GM10266 (cell line): Measurements from ENCODE around the gene CEP57L1.

Experiments
- DNase-seq: peaks from one replicate; pipeline ENCODE4 v3.0.0; 2012; ENCODE audit errors: extremely low spot score
- CTCF ChIP-seq: IDR thresholded peaks from 2 replicates; pipeline ENCODE4 v1.5.1; 2012; ENCODE audit warnings: mild to moderate bottlenecking, low read depth; ENCODE audit not compliant: control insufficient read depth, insufficient read depth; ENCODE audit errors: missing control alignments

The CEP57L1 gene

DNA sequence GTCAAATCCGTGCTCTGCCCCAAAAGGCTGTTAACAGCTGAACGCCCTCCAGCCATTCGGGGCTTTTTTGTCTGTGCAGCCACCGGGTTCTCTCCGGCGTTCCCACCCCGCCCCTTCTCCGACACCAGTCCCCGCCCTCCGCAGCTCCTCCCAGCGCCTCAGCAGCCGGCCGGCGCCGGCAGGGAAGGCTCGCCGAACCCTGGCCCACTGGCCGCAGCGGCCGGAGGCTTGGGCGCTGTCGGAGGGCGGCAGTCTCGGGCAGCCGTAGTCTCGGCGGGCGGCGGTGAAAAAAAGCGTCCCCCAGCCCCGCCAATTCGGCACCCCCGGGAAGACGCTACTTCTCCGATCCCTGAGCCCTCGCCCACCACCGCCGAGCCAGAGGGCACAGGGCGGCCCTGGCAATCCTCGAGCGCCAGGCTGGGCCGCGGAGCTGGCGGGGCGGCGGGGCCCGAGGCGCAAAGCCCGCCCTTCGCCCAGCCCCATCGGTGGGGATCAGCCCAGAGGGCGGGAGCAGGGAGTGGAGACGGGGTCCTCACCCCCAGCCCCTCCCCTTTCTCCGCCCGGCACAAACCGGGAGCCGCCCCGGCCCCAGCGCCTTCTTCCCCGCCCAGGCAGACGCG is 781 bp upstream of the CEP57L1 start, which contains the start of gene SESN1:
Gene SESN1, minus strand, starts transcription at position 431 of the 620 bp plus-strand sequence. CDS start 773 bp downstream, outside the sequence.
- peak; percentile 5 for TF ChIP-seq CTCF
- DNase-seq: peak; percentile 94

DNA sequence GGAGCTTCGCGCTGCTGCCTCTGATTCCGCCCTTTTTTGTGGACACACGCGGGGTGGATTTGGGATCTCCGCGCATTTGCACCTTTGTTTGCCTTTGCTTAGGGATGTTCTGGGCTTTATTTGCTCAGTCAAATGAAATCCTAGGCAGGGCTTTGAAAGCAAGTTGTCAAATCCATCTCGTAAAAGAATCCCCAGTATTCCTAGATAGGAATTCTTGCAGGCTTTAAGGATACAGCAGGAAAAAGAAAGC is 453 bp downstream of the CEP57L1 start:
- TF ChIP-seq CTCF: no peak
- DNase-seq: no peak

DNA sequence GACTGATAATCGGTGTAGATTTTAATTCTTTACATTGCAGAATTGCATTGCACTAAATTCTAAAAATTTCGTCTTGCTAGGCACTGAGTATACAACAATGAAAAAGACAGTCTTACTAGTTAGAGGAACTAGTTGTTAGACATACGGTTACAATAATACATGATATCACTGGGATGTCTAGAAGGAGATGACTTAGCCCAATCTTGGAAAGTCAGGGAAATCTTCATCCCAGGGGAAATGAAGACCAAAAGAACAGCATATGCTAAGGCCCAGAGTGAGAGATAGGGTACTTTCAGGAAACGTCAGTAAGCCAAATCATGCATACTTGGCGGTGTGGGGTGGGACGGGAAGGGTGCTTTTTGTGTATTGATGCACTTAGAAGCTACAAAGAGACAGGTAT is 901 bp downstream of the CEP57L1 start:
- TF ChIP-seq CTCF: no peak
- DNase-seq: no peak

GRCh38 chr6:109097661-109098060 is 2.4 kb downstream of the CEP57L1 start:
- DNase-seq: no peak
- no peak for TF ChIP-seq CTCF

DNA sequence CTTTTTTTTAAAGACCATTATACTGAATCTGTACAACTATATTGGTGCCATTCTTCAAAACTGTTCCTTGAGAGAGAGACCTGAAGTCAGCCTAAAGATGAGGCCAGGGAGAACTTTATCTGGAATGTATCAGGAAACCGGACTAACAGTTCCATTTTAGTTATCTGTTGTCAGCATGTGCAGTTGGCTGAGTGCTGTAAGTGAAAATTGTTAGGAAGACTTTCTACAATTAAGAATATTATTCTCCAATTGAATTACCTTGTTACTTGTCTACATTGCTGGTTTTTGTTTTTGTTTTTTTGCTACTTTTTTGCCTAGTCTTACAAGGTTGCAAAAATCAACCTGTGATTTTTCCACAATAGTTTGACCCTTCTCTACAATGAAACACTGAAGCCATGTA is 7.5 kb downstream of the CEP57L1 start:
- DNase-seq: no peak
- no peak for TF ChIP-seq CTCF

DNA sequence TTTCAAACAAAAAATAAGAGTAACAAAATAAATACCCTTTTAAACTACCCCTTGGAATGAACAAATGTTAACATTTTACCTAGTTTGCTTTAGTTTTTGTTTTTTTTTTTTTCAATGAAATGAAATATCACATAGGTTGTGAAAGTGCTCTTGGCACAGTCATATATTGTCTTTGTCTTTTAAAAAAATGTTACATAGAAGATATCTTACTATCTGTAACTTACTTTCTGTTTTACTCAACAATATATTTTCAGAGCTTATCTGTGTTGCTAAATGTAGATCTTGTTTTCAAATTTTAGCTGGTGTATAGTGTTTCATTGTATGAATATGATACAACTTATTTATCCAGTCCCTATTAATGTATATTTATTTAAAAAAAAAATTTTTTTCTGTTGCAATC is 8.6 kb downstream of the CEP57L1 start:
- DNase-seq: no peak
- TF ChIP-seq CTCF: no peak

GRCh38 chr6:109104512-109104911 is 9.2 kb downstream of the CEP57L1 start:
- TF ChIP-seq CTCF: no peak
- DNase-seq: no peak
